SK-N-SH treated with all-trans-retinoic acid at 6 μM for 48 hours (cell line): Measurements from ENCODE around the gene AEBP1.

Source experiments
- ATAC-seq: fragments of 200-7000 bp; cut with Tn5 transposase; 3 replicates; pipeline ENCODE4 v1.9.1; 2020; ENCODE audit warnings: mild to moderate bottlenecking, moderate library complexity
- ARNTL ChIP-seq: fragments of 450-650 bp; formaldehyde crosslinking; IDR thresholded peaks from 2 replicates; pipeline ENCODE4 v1.5.0; 2020; ENCODE audit warnings: low read depth, mild to moderate bottlenecking, moderate library complexity, borderline replicate concordance
- BACH2 ChIP-seq: fragments of 250-450 bp; sonication (Bioruptor Pico); IDR thresholded peaks from 2 replicates; pipeline ENCODE4 v1.9.0; 2021; ENCODE audit warnings: mild to moderate bottlenecking, borderline replicate concordance
- CSDC2 ChIP-seq: fragments of 250-450 bp; sonication (Bioruptor Pico); IDR thresholded peaks from 2 replicates; pipeline ENCODE4 v1.5.0; 2020; ENCODE audit warnings: mild to moderate bottlenecking, moderate library complexity
- ESRRG ChIP-seq: fragments of 250-450 bp; sonication (Bioruptor Pico); IDR thresholded peaks from 2 replicates; pipeline ENCODE4 v1.6.1; 2021; ENCODE audit warnings: mild to moderate bottlenecking
- ISL1 ChIP-seq: fragments of 250-450 bp; sonication (Bioruptor Pico); IDR thresholded peaks from 2 replicates; pipeline ENCODE4 v2.1.2; 2022; ENCODE audit warnings: mild to moderate bottlenecking, moderate library complexity
- OSR1 ChIP-seq: fragments of 250-450 bp; sonication (Bioruptor Pico); IDR thresholded peaks from 2 replicates; pipeline ENCODE4 v1.8.0; 2022; ENCODE audit warnings: moderate library complexity, mild to moderate bottlenecking, inconsistent platforms
- PPARA ChIP-seq: fragments of 250-450 bp; sonication (Bioruptor Pico); IDR thresholded peaks from 2 replicates; pipeline ENCODE4 v1.5.0; 2020; ENCODE audit warnings: mild to moderate bottlenecking, borderline replicate concordance
- RARB ChIP-seq: fragments of 250-450 bp; sonication (Bioruptor Pico); IDR thresholded peaks from 2 replicates; pipeline ENCODE4 v1.8.0; 2021; ENCODE audit warnings: mild to moderate bottlenecking, moderate library complexity
- SNAI2 ChIP-seq: fragments of 250-450 bp; sonication (Bioruptor Pico); IDR thresholded peaks from 2 replicates; pipeline ENCODE4 v1.5.0; 2020; ENCODE audit warnings: mild to moderate bottlenecking, moderate library complexity
- TCF4 ChIP-seq: fragments of 250-450 bp; sonication (Bioruptor Pico); IDR thresholded peaks from 2 replicates; pipeline ENCODE4 v1.8.0; 2021; ENCODE audit warnings: mild to moderate bottlenecking, moderate library complexity, borderline replicate concordance
- TOX ChIP-seq: fragments of 250-450 bp; sonication (Bioruptor Pico); IDR thresholded peaks from 2 replicates; pipeline ENCODE4 v1.8.0; 2021; ENCODE audit warnings: mild to moderate bottlenecking, moderate library complexity, borderline replicate concordance
- TSHZ2 ChIP-seq: fragments of 250-450 bp; sonication (Bioruptor Pico); IDR thresholded peaks from 2 replicates; pipeline ENCODE4 v1.5.0; 2020; ENCODE audit warnings: mild to moderate bottlenecking, moderate library complexity
- ZC3H10 ChIP-seq: fragments of 250-450 bp; sonication (Bioruptor Pico); IDR thresholded peaks from 2 replicates; pipeline ENCODE4 v1.5.1; 2021; ENCODE audit warnings: mild to moderate bottlenecking, moderate library complexity
- ZFP3 ChIP-seq: fragments of 250-450 bp; sonication (Bioruptor Pico); IDR thresholded peaks from 2 replicates; pipeline ENCODE4 v1.5.0; 2020; ENCODE audit warnings: mild to moderate bottlenecking, moderate library complexity
- ZFP30 ChIP-seq: fragments of 450-650 bp; formaldehyde crosslinking; IDR thresholded peaks from 2 replicates; pipeline ENCODE4 v1.5.0; 2022; ENCODE audit warnings: mild to moderate bottlenecking, moderate library complexity
- ZNF565 ChIP-seq: fragments of 450-650 bp; formaldehyde crosslinking; conservative IDR thresholded peaks from 2 replicates; pipeline ENCODE4 v1.5.0; 2020; ENCODE audit warnings: low read depth, mild to moderate bottlenecking, moderate library complexity
- ZNF8 ChIP-seq: fragments of 450-650 bp; formaldehyde crosslinking; IDR thresholded peaks from 2 replicates; pipeline ENCODE4 v1.5.0; 2020; ENCODE audit warnings: mild to moderate bottlenecking, moderate library complexity
- TF ChIP-seq, protein P1 (sequence below): fragments of 250-450 bp; sonication (Bioruptor Pico); IDR thresholded peaks from 2 replicates; pipeline ENCODE4 v1.8.0; 2021; ENCODE audit warnings: low read depth, mild to moderate bottlenecking, moderate library complexity, borderline replicate concordance
- TF ChIP-seq, protein P2 (sequence below): fragments of 250-450 bp; sonication (Bioruptor Pico); IDR thresholded peaks from 2 replicates; pipeline ENCODE4 v1.5.1; 2020; ENCODE audit warnings: low read depth, mild to moderate bottlenecking, moderate library complexity
- TF ChIP-seq, protein P3 (sequence below): fragments of 250-450 bp; sonication (Bioruptor Pico); IDR thresholded peaks from 2 replicates; pipeline ENCODE4 v1.5.1; 2021; ENCODE audit warnings: mild to moderate bottlenecking, moderate library complexity

The AEBP1 gene

DNA sequence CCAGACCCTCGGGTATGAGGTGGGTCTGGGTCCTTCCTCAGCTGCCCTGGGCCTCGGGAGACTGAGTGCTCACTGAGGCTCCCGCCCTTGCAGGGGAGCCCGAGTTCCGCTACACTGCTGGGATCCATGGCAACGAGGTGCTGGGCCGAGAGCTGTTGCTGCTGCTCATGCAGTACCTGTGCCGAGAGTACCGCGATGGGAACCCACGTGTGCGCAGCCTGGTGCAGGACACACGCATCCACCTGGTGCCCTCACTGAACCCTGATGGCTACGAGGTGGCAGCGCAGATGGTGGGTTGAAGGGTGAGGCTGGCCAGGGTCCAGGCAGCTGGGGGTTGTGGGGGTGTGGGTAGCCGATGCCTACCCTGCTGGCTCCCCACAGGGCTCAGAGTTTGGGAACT, 7.6 kb downstream of the AEBP1 start (continued):
- TF ChIP-seq, protein P1, sequence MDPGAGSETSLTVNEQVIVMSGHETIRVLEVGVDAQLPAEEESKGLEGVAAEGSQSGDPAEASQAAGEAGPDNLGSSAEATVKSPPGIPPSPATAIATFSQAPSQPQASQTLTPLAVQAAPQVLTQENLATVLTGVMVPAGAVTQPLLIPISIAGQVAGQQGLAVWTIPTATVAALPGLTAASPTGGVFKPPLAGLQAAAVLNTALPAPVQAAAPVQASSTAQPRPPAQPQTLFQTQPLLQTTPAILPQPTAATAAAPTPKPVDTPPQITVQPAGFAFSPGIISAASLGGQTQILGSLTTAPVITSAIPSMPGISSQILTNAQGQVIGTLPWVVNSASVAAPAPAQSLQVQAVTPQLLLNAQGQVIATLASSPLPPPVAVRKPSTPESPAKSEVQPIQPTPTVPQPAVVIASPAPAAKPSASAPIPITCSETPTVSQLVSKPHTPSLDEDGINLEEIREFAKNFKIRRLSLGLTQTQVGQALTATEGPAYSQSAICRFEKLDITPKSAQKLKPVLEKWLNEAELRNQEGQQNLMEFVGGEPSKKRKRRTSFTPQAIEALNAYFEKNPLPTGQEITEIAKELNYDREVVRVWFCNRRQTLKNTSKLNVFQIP (CRISPR knock-in tag), result no peak

GRCh38 chr7:44112231-44112996, 8.3 kb downstream of the AEBP1 start:
- TF ChIP-seq ZNF8 (CRISPR knock-in tag), result no peak
- no peak for TF ChIP-seq ZFP30 (CRISPR knock-in tag)
- no peak for TF ChIP-seq BACH2
- TF ChIP-seq OSR1 (CRISPR knock-in tag), result no peak
- TF ChIP-seq ZNF565, result no peak
- TF ChIP-seq, protein P1 (CRISPR knock-in tag), result no peak
- TF ChIP-seq, protein P2, sequence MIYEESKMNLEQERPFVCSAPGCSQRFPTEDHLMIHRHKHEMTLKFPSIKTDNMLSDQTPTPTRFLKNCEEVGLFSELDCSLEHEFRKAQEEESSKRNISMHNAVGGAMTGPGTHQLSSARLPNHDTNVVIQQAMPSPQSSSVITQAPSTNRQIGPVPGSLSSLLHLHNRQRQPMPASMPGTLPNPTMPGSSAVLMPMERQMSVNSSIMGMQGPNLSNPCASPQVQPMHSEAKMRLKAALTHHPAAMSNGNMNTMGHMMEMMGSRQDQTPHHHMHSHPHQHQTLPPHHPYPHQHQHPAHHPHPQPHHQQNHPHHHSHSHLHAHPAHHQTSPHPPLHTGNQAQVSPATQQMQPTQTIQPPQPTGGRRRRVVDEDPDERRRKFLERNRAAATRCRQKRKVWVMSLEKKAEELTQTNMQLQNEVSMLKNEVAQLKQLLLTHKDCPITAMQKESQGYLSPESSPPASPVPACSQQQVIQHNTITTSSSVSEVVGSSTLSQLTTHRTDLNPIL, result no peak
- no peak for TF ChIP-seq RARB (CRISPR knock-in tag)
- TF ChIP-seq PPARA (CRISPR knock-in tag), result no peak
- no peak for TF ChIP-seq TOX
- TF ChIP-seq CSDC2 (CRISPR knock-in tag), result no peak
- no peak for TF ChIP-seq ESRRG (CRISPR knock-in tag)
- TF ChIP-seq SNAI2 (CRISPR knock-in tag), result no peak
- no peak for TF ChIP-seq ISL1 (CRISPR knock-in tag)
- TF ChIP-seq, protein P3, sequence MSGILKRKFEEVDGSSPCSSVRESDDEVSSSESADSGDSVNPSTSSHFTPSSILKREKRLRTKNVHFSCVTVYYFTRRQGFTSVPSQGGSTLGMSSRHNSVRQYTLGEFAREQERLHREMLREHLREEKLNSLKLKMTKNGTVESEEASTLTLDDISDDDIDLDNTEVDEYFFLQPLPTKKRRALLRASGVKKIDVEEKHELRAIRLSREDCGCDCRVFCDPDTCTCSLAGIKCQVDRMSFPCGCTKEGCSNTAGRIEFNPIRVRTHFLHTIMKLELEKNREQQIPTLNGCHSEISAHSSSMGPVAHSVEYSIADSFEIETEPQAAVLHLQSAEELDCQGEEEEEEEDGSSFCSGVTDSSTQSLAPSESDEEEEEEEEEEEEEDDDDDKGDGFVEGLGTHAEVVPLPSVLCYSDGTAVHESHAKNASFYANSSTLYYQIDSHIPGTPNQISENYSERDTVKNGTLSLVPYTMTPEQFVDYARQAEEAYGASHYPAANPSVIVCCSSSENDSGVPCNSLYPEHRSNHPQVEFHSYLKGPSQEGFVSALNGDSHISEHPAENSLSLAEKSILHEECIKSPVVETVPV (CRISPR knock-in tag), result no peak
- no peak for TF ChIP-seq ZC3H10
- no peak for TF ChIP-seq TSHZ2 (CRISPR knock-in tag)
- no peak for TF ChIP-seq ZFP3 (CRISPR knock-in tag)
- no peak for ATAC-seq

GRCh38 chr7:44112997-44113763, 9.0 kb downstream of the AEBP1 start:
- ATAC-seq, result no peak
- TF ChIP-seq ESRRG (CRISPR knock-in tag) (no peak), TCF4 (CRISPR knock-in tag) (no peak), ZNF565 (no peak), ZC3H10 (no peak), ARNTL (CRISPR knock-in tag) (no peak), OSR1 (CRISPR knock-in tag) (no peak), ZFP3 (CRISPR knock-in tag) (no peak), RARB (CRISPR knock-in tag) (no peak), ZFP30 (CRISPR knock-in tag) (no peak)
- TF ChIP-seq, protein P2, result no peak
- TF ChIP-seq, protein P3 (CRISPR knock-in tag), result no peak
- TF ChIP-seq, all 23 proteins: peak for 0
